Body of pancreas (tissue), 4 donors: Measurements from ENCODE around the gene NAXE.

ENCODE experiments used
- POLR2A ChIP-seq, 3 donors: fragments of 450-650 bp; IDR thresholded peaks; one replicate each; pipeline ENCODE4 v1.6.1; 2016; ENCODE audit warnings: antibody characterized with exemption in 3 of 3, mild to moderate bottlenecking in 2 of 3
- TF ChIP-seq, protein P1 (sequence below), 7 experiments: fragments of 450-650 bp in 4 of 7; fragments of 200-600 bp in 3 of 7; sonication (generic) in 3 of 7; IDR thresholded peaks; one replicate each; pipeline ENCODE4 v1.5.1; 2016 to 2019; ENCODE audit warnings: antibody characterized with exemption in 7 of 7

DNA sequence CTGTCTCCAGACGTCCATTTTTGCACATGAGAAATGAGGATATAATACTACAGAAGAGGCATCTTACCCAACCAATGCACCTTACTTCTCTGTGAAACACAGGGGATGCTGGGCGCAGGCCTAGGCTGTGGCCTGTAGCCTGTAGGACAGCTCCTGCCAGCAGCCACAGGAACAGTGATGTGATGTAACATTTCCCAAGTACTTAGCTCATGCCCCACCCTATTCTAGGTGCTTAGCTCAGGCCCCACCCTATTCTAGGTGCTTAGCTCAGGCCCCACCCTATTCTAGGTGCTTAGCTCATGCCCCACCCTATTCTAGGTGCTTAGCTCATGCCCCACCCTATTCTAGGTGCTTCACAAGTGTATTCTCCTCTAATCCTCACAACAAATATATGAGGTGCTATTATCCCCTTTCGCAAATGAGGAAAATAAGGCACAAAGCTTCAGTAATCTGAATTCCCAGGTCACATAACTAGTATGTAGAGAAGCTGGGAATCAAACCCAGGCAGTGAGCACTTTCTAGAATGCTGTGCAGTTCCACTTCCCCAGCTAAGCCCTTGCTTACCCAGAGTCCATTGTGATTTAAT lies 4.6 kb upstream of the NAXE start:
- TF ChIP-seq, protein P1, sequence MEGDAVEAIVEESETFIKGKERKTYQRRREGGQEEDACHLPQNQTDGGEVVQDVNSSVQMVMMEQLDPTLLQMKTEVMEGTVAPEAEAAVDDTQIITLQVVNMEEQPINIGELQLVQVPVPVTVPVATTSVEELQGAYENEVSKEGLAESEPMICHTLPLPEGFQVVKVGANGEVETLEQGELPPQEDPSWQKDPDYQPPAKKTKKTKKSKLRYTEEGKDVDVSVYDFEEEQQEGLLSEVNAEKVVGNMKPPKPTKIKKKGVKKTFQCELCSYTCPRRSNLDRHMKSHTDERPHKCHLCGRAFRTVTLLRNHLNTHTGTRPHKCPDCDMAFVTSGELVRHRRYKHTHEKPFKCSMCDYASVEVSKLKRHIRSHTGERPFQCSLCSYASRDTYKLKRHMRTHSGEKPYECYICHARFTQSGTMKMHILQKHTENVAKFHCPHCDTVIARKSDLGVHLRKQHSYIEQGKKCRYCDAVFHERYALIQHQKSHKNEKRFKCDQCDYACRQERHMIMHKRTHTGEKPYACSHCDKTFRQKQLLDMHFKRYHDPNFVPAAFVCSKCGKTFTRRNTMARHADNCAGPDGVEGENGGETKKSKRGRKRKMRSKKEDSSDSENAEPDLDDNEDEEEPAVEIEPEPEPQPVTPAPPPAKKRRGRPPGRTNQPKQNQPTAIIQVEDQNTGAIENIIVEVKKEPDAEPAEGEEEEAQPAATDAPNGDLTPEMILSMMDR (IDR thresholded peaks at IDR 0.05) = no peak
- no peak for TF ChIP-seq POLR2A (IDR thresholded peaks at IDR 0.05)
